Rectal smooth muscle tissue (tissue), 1 donor: Measurements from ENCODE around the gene STK36.
A peak's percentile ranks its signal among the peaks of the same experiment; 100 is the strongest.

Source experiments
- H3K27ac ChIP-seq: one replicate; pipeline ENCODE4 v1.7.0; 2013; ENCODE audit warnings: low read depth, low read length, inconsistent platforms
- H3K27me3 ChIP-seq: one replicate; pipeline ENCODE4 v1.7.0; 2013; ENCODE audit warnings: low read length; ENCODE audit not compliant: control insufficient read depth, insufficient read depth
- H3K36me3 ChIP-seq: one replicate; pipeline ENCODE4 v1.7.0; 2013; ENCODE audit warnings: low read length; ENCODE audit not compliant: control insufficient read depth, insufficient read depth
- H3K4me1 ChIP-seq: one replicate; pipeline ENCODE4 v1.7.0; 2013; ENCODE audit warnings: low read length; ENCODE audit not compliant: control insufficient read depth, insufficient read depth
- H3K4me3 ChIP-seq: one replicate; pipeline ENCODE4 v1.7.0; 2013; ENCODE audit warnings: low read length
- H3K9ac ChIP-seq: one replicate; pipeline ENCODE4 v1.7.0; 2013; ENCODE audit warnings: low read length

Gene STK36

DNA sequence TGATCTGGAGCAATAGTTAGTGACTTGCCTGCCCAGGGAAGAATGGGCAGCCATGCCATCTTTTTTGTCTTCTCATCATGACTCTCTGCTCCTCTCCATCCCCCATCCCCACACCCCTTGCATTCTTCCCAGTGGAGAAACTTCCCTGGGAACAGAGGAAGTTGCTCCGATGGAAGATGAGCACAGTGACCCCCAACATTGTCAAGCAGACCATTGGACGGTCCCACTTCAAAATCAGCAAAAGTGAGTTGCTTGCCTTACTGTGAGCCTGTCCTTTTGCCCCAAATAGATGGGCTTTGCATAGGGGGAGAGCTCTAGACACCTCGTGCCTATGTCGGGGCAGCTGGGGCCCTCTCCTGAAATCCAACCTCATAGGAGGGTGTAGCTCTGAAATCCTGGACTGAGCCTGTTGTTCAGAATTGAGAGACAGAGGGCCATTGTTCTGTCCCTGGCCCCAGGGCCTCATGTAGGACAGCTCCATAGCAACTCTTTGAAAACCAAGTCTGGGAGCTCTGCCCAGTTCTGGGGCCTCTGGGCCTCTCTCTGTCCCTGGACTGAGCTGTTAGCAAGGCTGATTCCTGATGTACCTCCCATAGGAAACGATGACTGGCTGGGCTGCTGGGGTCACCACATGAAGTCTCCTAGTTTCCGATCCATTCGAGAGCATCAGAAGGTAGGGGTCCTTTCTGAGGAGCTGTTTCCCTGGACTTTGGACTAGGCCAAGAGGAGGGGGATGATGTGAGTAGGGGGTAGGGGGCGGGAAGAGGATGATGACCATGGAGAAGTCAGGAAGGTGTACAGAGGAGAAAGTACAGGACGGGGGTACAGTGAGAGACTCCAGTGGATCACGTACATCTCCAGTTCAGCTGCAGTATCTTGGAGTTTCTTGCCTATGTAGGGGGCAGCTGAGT is 73.9 kb downstream of the STK36 start:
- Histone ChIP-seq H3K9ac (no peak overlapping the region), H3K27ac (peak overlapping the region; percentile 44), H3K4me1 (no peaks in the 10 kb centered on the region), H3K27me3 (no peaks in the 10 kb centered on the region), H3K36me3 (peaks cover 38% of the 10 kb centered on the region), H3K4me3 (no peak overlapping the region)

DNA sequence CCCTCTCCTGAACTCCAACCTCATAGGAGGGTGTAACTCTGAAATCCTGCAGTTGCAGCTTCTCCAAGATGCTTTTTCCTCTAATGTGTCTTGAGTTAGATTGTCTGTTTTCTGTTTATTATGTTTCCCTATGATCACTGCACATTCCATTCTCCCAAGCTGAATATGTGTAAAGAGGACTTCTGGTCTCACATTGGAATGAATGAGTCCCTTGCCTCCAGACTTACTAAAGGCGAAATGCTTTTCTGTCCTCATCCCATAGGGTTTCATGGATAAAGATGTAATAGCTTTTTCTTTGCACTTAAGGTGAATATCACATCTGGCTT is 74.5 kb downstream of the STK36 start:
- Histone ChIP-seq H3K4me3 (no peak overlapping the region), H3K4me1 (no peaks in the 10 kb centered on the region), H3K27ac (peak overlapping the region; percentile 38), H3K9ac (no peak overlapping the region), H3K27me3 (no peaks in the 10 kb centered on the region), H3K36me3 (peaks cover 35% of the 10 kb centered on the region)

DNA sequence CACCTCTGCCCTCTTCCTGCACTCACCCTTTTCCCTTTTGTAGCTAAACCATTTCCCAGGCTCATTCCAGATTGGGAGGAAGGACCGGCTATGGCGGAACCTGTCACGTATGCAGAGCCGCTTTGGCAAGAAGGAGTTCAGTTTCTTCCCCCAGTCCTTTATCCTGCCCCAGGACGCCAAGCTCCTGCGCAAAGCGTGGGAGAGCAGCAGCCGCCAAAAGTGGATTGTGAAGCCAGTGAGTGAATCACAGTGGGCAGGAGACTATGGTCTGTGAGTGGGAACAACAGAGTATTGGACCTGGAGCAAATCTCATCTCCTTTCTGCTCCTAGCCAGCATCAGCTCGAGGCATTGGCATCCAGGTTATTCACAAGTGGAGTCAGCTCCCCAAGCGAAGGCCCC is 75.1 kb downstream of the STK36 start:
- H3K27ac ChIP-seq: peak overlapping the region; percentile 13
- peaks cover 34% of the 10 kb centered on the region for H3K36me3 ChIP-seq
- no peak overlapping the region for H3K4me3 ChIP-seq
- no peaks in the 10 kb centered on the region for H3K4me1 ChIP-seq
- no peak overlapping the region for H3K9ac ChIP-seq
- no peaks in the 10 kb centered on the region for H3K27me3 ChIP-seq

DNA sequence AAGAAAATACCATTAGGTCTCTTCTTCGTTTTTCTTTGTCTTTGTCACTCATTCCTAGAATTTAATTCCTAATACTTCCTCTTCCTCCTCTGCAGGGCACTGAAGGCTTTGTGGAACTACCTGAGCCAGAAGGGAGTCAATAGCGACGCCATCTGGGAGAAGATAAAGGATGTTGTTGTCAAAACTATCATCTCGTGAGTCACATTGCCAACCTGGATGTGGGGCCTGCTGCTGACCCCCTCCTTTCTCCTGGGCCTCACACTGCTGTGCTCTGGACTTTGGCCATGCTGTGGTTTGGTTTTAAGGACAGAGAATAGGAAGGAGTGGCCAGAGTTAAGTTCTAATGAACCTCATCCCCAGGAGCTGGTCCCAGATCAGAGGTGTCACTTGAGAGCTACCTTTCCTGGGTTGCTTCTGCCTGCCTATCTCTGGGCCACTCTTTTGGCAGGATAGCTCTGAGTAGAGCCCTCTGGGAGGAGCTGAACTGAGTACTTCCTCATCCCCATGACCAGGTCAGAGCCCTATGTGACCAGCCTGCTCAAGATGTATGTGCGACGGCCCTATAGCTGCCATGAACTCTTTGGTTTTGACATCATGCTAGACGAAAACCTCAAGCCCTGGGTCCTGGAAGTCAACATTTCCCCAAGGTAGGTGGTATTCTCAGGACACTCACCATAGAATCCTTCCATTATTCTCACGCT is 77.0 kb downstream of the STK36 start:
- Histone ChIP-seq H3K36me3 (peaks cover 49% of the 10 kb centered on the region), H3K27ac (no peak overlapping the region), H3K27me3 (no peaks in the 10 kb centered on the region)

More for the DNA sequence above, 77.0 kb downstream of the STK36 start:
- Histone ChIP-seq H3K4me3 (no peak overlapping the region), H3K9ac (no peak overlapping the region), H3K4me1 (no peaks in the 10 kb centered on the region)
